Left hindlimb (tissue), 1 donor: ENCODE data around the gene RIMS1.

Source experiments
- DNase-seq: peaks from one replicate; pipeline ENCODE4 v3.0.0-alpha.2; 2018

The RIMS1 gene

DNA sequence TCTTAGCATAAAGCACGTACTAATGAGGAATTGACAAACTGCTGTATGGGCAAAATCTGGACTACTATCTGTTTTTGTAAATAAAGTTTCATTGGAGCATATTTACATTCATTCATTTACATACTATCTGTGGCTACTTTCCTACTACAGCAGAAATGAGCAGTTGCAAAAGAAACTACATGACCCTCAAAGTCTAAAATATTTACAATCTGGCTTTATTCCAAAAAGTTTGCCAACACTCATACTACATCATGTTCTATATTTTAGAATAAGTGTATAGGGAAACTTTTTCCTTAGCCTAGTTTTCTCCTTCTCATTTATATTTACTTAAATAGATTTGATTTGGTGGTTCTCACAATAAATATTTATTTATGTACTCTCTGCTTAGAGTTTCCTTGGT lies 208.2 kb downstream of the RIMS1 start:
- DNase-seq, result no peak

DNA sequence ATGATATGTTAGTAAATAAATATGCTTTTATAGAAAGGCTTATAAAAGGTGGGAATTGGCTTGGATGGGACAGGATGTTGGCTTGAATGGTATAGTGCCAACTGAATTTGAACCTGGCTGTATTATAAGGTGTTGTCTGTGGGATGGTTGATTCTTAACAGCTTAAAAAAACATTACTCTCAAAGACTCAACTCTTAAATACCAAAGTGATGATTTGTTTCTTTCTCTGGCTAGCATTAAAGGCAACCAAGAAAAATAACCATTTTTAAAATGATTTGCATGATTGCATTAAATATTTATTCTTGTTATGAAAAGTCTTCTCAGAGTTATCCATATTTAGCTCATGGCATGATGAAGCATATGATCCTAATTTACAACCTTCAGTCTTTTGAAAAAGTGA lies 216.2 kb downstream of the RIMS1 start:
- DNase-seq, result no peak

GRCh38 chr6:72111611-72112010 lies 225.3 kb downstream of the RIMS1 start:
- no peak for DNase-seq

- no peak for DNase-seq
These were observed 244.0 kb downstream of the RIMS1 start for GRCh38 chr6:72130327-72130726.

- no peak for DNase-seq
These were observed 246.1 kb downstream of the RIMS1 start for GRCh38 chr6:72132427-72132826.

- DNase-seq, result no peak
These were observed 246.5 kb downstream of the RIMS1 start for GRCh38 chr6:72132851-72133250.

GRCh38 chr6:72133324-72133723 lies 247.0 kb downstream of the RIMS1 start:
- DNase-seq, result no peak

GRCh38 chr6:72140795-72141194 lies 254.4 kb downstream of the RIMS1 start:
- DNase-seq, result no peak

DNA sequence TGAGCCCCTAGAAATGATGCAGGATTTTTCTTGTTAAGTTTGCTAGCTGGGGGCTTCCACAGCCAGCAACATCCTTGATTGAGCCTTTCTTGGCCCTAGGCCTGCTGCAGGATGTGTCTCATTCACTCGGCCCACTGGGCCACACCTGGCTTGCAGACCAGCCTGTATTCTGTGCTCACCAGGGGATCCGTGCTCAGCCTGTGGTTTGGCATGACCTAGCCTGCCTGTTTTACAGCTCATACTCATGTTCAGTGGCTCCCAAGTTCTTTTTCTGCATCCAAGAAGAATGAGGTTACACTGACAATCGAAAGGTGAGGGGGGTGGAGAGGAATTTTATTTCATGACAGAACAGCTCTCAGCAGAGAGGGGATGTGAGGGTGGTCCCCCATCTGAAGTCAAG lies 263.4 kb downstream of the RIMS1 start:
- no peak for DNase-seq

GRCh38 chr6:72151742-72152141 lies 265.4 kb downstream of the RIMS1 start:
- no peak for DNase-seq

DNA sequence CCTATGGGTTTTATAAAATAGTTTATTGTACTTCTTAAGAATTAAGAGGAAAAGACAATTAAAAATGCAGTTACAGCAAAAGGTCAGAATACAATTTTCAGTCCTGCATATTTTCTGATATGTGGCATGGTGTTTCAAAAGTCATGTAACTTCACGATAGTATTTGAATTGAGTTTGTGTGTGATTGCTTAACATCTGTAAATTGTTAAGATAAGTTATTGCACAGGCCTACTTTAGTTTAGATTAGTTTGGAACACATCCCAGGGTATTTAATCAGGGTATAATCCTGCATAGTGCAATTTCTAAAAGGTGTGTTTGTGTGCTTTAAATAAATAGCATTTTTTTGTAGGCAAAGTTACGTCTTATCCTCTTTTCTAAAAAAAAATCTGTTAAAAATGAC lies 289.6 kb downstream of the RIMS1 start:
- no peak for DNase-seq

GRCh38 chr6:72182337-72183246 lies 296.2 kb downstream of the RIMS1 start:
- peak; percentile 62 for DNase-seq

DNA sequence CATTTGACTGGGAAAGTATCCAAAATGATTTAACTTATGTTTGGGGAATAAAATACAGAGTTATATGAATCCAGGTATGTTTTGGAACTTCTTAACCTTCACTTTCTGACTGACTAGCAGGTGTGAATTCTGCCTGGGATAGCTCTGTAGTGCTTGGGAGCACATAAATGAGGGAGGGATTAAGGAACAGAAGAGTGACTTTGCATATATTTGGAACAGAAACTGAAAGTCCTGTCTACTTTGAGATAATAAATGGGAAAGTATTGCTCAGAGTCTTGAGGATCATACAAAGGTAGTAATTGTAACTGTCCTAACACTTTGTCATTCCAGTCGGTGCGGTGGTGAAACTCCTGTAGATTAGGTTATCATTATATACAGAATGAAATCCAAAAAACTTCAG lies 317.6 kb downstream of the RIMS1 start:
- no peak for DNase-seq

DNA sequence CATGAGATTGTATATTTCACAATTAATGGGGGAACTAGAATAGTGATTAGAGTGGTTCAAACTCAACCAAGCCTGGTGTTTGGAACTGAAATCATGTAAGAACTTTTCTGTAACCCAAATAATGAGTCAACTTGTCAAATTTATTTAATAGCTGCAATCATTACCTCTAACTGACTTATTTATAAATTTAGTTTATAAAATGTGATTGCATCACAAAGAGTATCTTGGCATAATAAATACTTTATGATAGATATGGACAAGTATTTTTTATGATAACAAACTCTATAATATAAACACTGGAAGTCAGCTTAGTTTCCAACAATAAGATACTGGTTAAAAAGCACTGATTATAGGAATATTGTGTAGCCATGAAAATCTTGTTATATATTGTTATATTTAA lies 319.1 kb downstream of the RIMS1 start:
- DNase-seq, result no peak

- no peak for DNase-seq
These were observed 320.3 kb downstream of the RIMS1 start for GRCh38 chr6:72206606-72207005.

DNA sequence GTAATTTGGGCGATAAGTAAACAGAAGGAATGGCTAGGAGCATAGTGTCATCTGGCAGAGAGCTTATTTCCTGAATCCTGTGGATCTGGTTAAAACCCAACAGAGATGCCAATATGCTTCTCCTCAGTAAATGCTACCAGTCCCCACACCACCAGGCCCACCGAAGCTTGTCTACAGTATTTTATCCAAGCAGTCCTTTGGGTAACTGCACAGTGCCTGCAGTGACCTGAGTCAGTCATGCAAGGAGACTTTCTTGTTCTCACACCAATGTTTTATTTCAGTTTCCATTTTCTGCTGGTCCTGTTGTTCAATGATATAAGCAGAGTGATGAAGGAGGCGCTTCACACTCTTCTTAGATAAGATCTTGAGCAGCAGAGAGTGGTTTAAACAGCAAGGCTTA lies 326.3 kb downstream of the RIMS1 start:
- DNase-seq, result no peak

GRCh38 chr6:72213654-72214053 lies 327.3 kb downstream of the RIMS1 start:
- DNase-seq, result no peak

DNA sequence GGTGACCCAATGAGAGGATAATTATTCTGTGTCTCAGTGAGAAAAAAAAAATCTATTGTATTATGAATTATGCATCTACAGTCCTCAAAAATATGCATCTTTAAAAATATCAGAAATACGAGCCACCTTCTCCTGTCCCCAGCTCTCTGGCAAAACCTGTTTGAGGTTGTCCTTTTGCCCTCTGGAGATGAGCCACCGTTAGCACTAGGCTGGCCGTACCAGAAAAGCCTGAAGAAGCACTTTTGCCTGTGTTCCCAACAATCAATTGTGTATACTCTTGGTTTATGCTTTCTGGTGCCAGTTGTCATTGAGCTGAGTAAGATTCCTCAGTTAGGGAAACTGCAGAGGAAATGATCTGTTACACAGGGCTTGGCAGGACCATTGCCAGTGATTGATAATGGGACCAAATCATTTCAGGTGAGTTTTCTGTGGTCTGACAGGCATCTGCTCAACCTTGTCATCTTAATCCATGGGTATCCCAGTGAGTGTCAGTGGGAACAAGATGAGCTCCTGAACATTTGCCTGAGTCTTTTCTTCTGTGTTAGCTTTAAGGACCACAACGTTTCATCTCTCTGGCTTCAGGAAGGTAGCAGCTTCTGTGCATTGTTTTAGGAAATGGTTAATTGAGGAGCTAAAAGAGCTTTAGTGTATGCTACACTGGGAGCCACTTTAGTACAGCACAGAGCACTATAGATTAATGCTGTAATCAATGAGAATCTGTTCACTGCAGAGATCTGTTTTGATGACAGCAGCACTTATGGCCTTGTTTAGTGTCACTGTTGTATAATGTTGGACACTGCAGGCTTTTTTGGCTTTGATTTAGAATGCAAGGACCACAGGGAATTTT lies 330.1 kb downstream of the RIMS1 start:
- DNase-seq, result no peak

DNA sequence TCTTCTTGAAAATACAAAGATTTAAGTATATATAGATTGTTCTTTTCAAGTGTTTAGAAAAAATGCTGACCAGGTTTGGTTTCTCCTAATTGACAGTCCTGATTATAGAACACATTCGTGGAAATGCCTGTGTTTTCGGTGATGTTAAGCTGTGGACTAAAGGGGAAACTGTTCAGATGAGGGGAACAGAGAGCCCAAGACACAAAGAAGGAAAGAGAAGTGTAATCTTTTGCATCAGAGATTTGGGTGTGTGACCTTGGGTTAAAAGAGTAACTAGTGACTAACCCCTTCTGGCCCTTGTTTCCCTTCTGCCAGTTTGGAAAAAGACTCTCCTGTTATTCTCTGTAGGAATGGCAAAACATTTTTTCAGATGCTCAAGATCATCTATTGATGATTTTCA lies 331.3 kb downstream of the RIMS1 start:
- DNase-seq, result no peak

- no peak for DNase-seq
These were observed 331.8 kb downstream of the RIMS1 start for GRCh38 chr6:72218125-72218524.

GRCh38 chr6:72219536-72219935 lies 333.2 kb downstream of the RIMS1 start:
- DNase-seq, result no peak

DNA sequence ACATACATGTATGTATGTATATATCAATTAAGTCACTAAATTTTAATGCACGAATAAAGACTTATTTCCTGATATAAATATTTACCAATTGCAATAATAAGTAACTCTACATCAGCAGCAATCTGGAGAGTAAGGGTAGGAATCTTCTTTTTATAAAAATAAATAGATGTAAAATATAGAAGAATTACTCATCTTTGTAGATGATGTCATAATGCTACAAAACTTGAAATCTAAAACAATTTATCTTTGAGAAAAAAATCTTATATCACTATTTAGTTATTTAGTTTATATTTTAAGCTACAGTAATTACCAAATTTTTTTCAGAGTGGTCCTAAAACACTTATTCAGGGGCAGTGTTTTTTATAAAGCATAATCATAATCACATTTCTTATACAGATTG lies 351.7 kb downstream of the RIMS1 start:
- no peak for DNase-seq

DNA sequence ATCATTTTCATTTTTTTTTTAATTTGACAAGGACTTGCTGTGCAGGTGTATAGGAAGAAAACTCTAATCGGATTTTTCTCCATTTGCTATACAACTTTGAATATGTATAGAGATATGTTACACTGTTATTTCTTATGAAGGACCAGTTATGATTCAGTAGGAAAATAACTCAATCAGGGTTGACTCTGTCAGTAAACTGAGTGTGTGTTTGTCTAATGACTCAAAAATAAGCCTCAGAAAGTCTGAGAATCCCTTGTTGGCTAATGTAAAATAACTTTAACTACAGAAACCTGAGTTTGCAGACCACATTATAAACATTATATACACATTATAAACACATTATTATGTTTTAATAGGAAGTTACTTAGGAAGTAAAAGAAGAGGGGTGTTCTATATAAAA lies 352.6 kb downstream of the RIMS1 start:
- no peak for DNase-seq

- no peak for DNase-seq
These were observed 359.2 kb downstream of the RIMS1 start for GRCh38 chr6:72245565-72245964.
